Measurements from ENCODE around the gene ITPK1.

- TF ChIP-seq CTCF (conservative IDR thresholded peaks at IDR 0.05) (no peak), EZH2 (IDR thresholded peaks at IDR 0.05; ENCODE audit: low read depth) (no peak)
Observed at GRCh38 chr14:92994942-92995341, 120.8 kb downstream of the ITPK1 start.
